Ureter (tissue), 1 donor: Measurements from ENCODE around the gene GGTLC2. TPM values are rescaled to one million over a fixed set of nuclear protein-coding genes. Genes with fewer than 3 reads are reported as not detected.
"Not testable (repeated sequence)": the region's sequence is repeated elsewhere in the genome, so short reads cannot be mapped to it uniquely, and the experiment has no call there.

Experiments
- DNase-seq: peaks from one replicate; pipeline ENCODE4 v3.0.0-alpha.2; 2020; ENCODE audit warnings: low spot score
- total RNA-seq: library from RNA; stranded (reverse); gene quantifications from one replicate; pipeline ENCODE4 v1.2.4, GENCODE V29; 2023
- donor health status: DM: yes; HTN: yes; CAD: no.

Gene GGTLC2
- total RNA-seq, 1 donor from 2014 or later, result not detected

- DNase-seq, result no peak
Observed at GRCh38 chr22:22669093-22669492, 24.7 kb downstream of the GGTLC2 start.

DNA sequence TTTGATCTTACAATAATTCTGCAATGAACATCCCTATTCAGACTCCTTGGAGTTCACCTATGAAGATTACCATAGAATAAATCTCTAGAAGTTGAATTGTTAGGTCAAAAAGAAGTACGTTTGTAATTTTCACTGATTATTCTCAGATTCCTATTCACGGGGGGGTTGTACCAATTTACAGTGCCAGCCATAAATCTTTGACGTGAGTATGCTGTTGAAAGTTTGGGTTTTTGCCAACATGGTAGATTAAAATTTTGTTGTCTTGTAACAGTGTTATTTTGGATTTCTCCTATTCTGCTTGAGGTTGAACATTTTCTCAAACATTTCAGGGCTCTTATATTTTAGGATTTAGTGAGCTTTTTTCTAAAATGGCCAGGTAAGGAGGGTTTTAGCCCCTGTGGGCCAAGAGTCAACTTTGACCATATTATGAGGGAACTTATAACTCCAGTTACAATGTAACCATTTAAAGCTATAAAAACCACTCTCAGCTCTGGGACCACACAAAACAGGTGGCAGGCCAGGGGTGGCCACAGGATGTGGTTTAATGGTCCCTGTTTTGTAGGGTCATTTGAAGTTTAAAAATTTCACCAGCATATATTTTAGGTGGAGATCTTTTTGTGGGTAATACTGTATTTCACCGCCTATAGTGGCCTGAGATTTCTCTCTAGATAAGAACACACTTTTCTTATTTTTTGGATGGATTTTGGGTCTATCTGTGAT is 25.8 kb downstream of the GGTLC2 start:
- DNase-seq, result no peak

- DNase-seq, result no peak
Observed at GRCh38 chr22:22671506-22671905, 27.1 kb downstream of the GGTLC2 start.

DNA sequence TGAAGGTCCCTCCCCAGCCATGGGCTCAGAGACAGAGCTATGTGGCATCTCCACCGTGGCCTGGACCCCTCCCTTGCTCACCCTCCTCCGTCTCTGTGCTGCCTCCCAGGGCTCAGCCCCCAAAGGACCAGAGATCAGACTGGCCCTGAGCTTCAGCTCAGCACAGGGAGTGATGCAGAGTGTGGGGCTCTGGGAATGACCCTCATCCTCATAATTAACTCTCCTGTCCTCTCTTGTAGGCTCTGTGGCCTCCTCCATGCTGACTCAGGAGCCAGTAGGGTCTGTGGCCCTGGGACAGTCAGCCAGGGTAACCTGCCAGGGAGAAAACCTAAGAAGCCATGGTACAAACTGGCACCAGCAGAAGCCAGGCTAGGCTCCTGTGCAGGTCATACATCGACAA is 28.7 kb downstream of the GGTLC2 start:
- DNase-seq, result no peak

DNA sequence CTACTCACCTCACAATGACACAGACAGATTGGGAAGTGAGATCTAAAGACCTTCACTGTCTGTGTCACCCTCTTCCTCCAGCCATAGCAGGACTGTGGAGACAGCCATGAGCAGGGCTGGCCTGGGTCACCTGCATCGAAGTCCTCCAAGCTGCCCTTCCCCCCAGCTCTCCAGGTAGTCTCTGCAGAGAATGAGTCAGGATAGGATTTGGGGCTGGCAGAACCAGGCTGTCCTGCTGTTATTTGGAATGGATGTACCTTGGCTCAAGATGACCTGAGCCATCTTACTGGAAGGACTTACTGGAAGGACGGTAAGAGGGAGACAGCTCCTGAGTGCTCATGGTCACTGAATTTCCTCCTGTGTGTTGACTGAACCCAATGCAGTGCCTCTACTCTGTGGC is 29.2 kb downstream of the GGTLC2 start:
- no peak for DNase-seq

DNA sequence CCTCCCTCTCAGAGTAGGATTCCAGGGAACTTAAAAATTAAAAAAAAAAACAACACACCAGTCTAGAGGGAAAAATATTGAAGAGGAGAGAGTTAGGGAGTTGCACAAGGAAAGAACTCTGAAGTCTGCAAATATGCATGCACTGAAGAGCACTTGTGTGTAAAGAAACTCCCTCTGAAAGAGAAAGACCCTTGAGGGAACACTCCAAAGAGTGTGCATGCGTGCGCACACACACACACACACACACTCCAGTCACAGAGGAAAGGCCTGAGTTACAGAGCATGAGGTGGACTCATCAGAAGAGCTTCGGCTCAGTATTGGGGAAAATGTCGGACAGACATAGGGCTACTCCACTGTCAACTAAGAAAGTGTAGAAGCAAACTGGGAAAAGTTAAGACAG is 30.1 kb downstream of the GGTLC2 start:
- no peak for DNase-seq

- no peak for DNase-seq
Observed at GRCh38 chr22:22678970-22679369, 34.6 kb downstream of the GGTLC2 start.

DNA sequence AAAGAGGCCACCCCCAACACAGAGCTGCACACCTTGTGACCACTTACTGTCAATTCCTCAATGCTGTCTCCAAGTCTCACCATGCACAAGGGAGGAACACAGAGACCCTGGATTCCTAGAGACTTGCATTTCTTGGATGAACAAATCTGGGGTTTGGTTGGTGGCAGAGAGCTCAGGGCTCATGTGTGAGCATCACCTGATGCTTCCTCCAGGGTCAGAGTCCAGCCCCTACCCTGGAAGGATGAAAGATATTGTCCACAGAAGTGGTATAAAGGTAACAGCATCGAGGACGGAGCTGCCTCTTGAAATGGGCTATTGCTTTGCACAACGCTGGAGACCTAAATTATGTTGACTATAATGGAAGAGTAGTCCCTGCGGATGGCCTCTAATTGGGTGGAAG is 36.0 kb downstream of the GGTLC2 start:
- no peak for DNase-seq

- DNase-seq, result no peak
Observed at GRCh38 chr22:22681221-22681739, 36.9 kb downstream of the GGTLC2 start.

DNA sequence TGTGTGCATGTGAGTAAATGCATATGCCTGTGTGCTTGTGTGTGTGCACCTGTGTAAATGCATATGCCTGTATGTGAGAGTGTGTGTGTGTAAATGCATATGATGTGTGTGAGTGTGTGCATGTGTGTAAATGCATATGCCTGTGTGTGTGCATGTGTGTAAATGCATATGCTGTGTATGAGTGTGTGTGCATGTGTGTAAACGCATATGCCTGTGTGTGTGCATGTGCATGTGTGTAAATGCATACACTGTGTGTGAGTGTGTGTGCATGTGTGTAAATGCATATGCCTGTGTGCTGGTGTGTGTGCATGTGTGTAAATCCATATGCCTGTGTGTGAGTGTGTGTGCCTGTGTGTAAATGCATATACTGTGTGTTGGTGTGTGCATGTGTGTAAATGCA is 37.8 kb downstream of the GGTLC2 start:
- DNase-seq, result no peak

DNA sequence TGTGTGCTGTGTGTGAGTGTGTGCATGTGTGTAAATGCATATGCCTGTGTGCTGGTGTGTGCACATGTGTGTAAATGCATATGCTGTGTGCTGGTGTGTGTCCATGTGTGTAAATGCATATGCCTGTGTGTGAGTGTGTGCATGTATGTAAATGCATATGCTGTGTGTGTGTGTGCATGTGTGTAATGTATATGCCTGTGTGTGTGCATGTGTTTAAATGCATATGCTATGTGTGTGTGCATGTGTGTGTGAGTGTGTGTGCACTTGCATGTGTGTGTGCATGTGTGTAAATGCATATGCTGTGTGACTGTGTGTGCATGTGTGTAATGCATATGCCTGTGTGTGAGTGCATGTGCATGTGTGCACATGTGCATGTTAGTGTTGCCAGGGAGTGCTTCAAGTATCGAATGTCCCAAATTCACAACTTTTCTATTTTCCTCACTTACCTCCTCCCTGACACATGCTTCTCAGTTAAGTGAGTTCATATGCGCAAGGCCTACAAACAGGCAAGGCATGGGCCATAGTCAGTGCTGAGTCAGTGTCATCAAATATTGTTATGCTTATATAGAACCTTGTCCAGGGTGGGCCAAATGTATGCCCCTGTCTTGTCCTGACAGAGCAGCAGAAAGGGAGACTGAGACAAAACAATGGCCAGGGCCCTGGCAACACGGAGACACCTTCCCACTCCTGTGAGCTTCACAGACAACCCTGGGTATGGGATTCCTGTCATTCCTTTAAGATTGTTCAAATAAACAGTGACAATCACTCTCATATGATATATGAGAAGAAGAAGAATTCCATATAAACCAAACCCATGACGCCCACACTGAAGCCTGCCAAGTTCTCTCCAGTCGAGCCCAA is 38.6 kb downstream of the GGTLC2 start:
- DNase-seq, result no peak

DNA sequence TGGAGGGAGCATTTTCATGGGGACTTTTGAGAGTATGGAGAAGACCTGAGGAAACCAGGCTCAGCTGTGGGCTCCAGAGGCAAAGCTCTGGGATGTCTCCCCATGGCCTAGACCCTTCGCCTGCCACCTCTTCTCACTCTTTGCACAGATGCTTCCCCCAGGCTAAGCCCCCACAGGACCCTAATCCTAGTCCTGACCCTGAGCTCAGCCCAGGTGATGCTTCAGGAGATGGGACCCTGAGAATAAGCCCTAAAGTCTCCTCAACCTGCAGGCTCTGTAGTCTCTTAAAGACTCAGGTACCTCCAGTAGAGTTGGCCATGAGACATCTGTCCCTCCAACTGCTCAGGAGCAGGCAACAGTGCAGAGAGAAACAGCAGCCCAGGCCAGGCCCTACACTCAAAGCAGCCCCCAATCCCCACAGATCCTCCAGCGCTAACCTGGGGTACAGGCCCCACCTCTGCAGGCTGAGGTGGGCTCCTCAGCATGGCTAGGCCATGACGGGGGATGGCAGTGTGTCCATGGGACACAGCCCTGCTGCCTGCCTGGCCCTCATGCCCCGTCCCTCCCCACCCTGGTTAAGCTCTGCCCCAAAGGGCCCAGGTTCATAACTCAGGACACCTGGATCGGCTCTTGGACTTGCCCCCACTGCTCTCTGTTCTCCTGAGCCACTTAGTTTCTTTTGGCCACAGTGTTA is 39.4 kb downstream of the GGTLC2 start:
- DNase-seq, result no peak

GRCh38 chr22:22684580-22685561 is 40.5 kb downstream of the GGTLC2 start:
- no peak for DNase-seq

DNA sequence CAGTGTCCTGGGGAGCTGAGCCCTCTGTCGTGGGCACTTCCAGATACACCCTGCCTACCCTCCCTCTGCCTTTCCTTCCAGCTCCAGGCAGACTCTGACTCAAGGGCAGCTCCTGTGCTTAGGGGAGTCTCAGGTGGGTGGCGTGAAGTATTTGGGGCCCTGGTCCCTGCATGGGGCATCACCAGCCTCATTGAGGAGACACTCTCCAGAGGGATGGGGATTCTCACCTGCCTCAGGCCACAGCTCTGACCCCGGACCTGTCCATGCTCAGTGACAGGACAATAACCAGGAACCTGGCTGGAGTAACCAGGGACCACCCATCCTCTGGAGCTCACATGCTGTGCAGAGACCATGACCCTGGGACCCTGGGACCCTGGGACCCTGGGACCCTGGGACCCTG is 41.2 kb downstream of the GGTLC2 start:
- DNase-seq, result no peak

GRCh38 chr22:22686202-22687115 is 42.0 kb downstream of the GGTLC2 start:
- DNase-seq, result not testable (repeated sequence)

DNA sequence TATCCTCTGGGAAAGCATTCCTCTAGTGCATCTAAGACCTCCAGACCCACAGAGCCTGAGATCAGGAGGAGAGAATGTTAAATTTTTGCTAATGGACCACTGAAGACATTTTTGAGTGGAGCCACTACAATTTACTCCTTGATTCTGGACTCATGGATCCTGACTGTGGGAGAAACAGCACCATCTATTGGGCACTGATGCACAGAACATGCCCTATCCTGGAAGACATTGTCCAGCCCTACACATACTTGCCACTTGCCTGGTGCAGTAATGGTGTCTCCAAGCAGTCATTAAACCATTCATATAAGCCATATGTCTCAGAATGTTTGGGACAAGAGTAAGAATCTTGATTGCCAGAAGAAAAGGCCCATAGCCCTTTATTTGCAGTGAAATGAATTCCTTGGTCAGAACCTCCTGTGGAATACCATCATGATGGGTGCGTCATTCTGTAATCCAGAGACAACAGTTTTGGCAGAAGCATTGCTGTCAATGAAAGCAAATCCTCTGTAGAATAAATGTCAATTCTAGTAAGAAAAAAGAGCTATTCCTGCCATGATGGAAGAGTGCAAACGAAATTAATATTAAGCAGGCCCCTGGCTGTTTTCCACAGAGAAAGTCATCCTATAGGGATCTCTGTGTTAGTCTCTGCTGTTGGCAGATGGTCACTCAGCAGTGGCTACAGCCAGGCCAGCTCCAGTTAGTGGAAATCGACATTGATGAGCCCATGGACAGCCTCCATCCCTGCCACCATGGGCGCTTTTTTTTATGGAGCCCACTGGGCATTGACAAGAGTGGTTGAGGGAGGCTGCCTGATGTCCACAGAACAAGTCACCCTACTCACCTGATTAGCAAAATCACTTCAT is 43.5 kb downstream of the GGTLC2 start:
- peak; percentile 56 for DNase-seq

DNA sequence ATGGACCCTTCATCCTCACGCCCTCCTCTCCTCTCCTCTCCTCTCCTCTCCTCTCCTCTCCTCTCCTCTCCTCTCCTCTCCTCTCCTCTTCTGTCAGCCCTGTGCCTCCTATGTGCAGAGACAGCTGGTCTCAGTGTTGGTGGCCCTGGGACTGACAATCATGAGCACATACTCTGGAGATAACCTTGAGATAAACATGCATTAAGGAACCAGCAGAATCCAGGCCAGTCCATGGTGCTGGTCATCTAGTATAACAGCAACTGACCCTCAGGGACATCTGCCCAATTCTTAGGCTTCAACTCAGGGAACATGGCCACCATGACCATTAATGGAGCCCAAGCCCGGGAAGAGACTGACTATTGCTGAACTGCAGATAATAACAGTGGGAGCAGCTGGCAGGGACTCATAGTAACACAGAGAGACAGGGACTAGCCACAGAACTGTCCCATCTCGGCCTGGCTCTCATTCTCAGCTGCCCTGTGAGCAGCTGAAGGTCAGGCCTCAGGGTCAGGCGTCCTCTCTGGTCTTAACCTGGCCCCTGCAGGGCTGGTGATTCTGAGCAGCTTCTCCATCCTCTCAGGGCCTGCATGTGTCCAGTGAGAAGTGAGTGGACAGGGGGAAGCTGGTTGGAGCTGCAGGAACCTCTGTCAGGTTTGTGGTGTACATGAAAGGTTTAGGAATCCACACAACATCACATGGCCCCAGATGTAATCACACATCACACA is 45.4 kb downstream of the GGTLC2 start:
- no peak for DNase-seq

DNA sequence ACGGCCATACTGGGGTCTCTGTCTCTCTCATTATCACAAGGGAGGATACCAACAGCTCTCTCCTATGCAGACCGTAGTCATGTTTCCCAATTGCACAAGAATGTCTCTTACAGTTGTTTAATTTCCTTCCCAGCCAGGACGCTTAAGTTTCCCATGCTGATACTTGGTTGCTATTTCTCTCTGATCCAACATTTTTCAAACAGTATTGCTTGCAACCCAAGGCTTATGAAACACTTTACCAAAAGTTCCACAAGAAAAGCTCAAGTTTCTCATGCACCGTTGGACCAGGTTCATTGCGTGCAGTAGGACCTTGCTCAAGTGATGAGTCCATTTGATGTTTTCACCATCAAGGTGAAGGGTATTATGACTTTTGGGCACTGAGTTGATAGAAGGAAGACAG is 46.6 kb downstream of the GGTLC2 start:
- DNase-seq, result no peak
